ENCODE results near the gene TMEM123. TPM values are rescaled to one million over a fixed set of nuclear protein-coding genes. Genes with fewer than 3 reads are reported as not detected.

TMEM123 gene
- total and polyA plus RNA-seq, 2 of the 13 experiments (the other 11 are each of a cell fraction or from before 2014, with no cell fraction given): 365 to 2,761 TPM

DNA sequence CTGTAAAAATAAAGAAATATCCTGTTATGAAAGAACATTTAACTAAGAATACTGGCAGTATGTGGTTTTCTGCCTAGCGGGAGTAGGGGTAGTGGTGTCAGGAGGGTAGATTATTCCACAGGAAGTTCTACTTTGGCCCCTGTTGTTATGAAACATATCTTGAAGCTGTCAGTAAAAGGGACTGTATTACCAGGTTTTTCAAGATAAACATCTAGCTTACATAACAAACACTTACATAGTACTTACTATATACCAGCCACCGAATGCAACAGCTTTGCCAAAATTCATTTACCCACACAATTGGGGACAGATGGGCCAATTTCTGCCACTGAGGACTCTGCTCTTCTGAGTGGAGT, 3.7 kb downstream of the TMEM123 start (continued):
- TF ChIP-seq NFATC3 (CRISPR knock-in tag; IDR thresholded peaks at IDR 0.05) (no peak), SP2 (CRISPR knock-in tag; IDR thresholded peaks at IDR 0.05) (no peak), SAP130 (CRISPR knock-in tag; IDR thresholded peaks at IDR 0.05; ENCODE audit: low read depth) (peak; percentile 69; the same call in 1 of the 2 replicates), NFIB (CRISPR knock-in tag; IDR thresholded peaks at IDR 0.05; ENCODE audit: borderline replicate concordance) (no peak), RARG (CRISPR knock-in tag; IDR thresholded peaks at IDR 0.05; ENCODE audit: low read depth) (no peak), ATM (IDR thresholded peaks at IDR 0.05; ENCODE audit: borderline replicate concordance) (no peak), FOXO4 (CRISPR knock-in tag; conservative IDR thresholded peaks at IDR 0.05) (no peak), ZFY (CRISPR knock-in tag; IDR thresholded peaks at IDR 0.05) (no peak), ZNF83 (CRISPR knock-in tag; IDR thresholded peaks at IDR 0.05; ENCODE audit: borderline replicate concordance) (no peak), ZNF816 (CRISPR knock-in tag; IDR thresholded peaks at IDR 0.05; ENCODE audit: borderline replicate concordance) (no peak), ZNF619 (CRISPR knock-in tag; IDR thresholded peaks at IDR 0.05) (no peak), CBFB (CRISPR knock-in tag; IDR thresholded peaks at IDR 0.05) (no peak), PPARG (CRISPR knock-in tag; conservative IDR thresholded peaks at IDR 0.05) (no peak), CREB1 (IDR thresholded peaks at IDR 0.05) (no peak), CREB1 (CRISPR knock-in tag; IDR thresholded peaks at IDR 0.05) (no peak)
- TF ChIP-seq, protein P1, sequence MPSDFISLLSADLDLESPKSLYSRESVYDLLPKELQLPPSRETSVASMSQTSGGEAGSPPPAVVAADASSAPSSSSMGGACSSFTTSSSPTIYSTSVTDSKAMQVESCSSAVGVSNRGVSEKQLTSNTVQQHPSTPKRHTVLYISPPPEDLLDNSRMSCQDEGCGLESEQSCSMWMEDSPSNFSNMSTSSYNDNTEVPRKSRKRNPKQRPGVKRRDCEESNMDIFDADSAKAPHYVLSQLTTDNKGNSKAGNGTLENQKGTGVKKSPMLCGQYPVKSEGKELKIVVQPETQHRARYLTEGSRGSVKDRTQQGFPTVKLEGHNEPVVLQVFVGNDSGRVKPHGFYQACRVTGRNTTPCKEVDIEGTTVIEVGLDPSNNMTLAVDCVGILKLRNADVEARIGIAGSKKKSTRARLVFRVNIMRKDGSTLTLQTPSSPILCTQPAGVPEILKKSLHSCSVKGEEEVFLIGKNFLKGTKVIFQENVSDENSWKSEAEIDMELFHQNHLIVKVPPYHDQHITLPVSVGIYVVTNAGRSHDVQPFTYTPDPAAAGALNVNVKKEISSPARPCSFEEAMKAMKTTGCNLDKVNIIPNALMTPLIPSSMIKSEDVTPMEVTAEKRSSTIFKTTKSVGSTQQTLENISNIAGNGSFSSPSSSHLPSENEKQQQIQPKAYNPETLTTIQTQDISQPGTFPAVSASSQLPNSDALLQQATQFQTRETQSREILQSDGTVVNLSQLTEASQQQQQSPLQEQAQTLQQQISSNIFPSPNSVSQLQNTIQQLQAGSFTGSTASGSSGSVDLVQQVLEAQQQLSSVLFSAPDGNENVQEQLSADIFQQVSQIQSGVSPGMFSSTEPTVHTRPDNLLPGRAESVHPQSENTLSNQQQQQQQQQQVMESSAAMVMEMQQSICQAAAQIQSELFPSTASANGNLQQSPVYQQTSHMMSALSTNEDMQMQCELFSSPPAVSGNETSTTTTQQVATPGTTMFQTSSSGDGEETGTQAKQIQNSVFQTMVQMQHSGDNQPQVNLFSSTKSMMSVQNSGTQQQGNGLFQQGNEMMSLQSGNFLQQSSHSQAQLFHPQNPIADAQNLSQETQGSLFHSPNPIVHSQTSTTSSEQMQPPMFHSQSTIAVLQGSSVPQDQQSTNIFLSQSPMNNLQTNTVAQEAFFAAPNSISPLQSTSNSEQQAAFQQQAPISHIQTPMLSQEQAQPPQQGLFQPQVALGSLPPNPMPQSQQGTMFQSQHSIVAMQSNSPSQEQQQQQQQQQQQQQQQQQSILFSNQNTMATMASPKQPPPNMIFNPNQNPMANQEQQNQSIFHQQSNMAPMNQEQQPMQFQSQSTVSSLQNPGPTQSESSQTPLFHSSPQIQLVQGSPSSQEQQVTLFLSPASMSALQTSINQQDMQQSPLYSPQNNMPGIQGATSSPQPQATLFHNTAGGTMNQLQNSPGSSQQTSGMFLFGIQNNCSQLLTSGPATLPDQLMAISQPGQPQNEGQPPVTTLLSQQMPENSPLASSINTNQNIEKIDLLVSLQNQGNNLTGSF (CRISPR knock-in tag; IDR thresholded peaks at IDR 0.05): no peak
- TF ChIP-seq, protein P2, sequence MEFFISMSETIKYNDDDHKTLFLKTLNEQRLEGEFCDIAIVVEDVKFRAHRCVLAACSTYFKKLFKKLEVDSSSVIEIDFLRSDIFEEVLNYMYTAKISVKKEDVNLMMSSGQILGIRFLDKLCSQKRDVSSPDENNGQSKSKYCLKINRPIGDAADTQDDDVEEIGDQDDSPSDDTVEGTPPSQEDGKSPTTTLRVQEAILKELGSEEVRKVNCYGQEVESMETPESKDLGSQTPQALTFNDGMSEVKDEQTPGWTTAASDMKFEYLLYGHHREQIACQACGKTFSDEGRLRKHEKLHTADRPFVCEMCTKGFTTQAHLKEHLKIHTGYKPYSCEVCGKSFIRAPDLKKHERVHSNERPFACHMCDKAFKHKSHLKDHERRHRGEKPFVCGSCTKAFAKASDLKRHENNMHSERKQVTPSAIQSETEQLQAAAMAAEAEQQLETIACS (CRISPR knock-in tag; IDR thresholded peaks at IDR 0.05): no peak
- TF ChIP-seq, protein P3, sequence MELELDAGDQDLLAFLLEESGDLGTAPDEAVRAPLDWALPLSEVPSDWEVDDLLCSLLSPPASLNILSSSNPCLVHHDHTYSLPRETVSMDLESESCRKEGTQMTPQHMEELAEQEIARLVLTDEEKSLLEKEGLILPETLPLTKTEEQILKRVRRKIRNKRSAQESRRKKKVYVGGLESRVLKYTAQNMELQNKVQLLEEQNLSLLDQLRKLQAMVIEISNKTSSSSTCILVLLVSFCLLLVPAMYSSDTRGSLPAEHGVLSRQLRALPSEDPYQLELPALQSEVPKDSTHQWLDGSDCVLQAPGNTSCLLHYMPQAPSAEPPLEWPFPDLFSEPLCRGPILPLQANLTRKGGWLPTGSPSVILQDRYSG (CRISPR knock-in tag; IDR thresholded peaks at IDR 0.05): no peak
- TF ChIP-seq, protein P4, sequence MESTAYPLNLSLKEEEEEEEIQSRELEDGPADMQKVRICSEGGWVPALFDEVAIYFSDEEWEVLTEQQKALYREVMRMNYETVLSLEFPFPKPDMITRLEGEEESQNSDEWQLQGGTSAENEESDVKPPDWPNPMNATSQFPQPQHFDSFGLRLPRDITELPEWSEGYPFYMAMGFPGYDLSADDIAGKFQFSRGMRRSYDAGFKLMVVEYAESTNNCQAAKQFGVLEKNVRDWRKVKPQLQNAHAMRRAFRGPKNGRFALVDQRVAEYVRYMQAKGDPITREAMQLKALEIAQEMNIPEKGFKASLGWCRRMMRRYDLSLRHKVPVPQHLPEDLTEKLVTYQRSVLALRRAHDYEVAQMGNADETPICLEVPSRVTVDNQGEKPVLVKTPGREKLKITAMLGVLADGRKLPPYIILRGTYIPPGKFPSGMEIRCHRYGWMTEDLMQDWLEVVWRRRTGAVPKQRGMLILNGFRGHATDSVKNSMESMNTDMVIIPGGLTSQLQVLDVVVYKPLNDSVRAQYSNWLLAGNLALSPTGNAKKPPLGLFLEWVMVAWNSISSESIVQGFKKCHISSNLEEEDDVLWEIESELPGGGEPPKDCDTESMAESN (CRISPR knock-in tag; conservative IDR thresholded peaks at IDR 0.05): no peak
- TF ChIP-seq, protein P5, sequence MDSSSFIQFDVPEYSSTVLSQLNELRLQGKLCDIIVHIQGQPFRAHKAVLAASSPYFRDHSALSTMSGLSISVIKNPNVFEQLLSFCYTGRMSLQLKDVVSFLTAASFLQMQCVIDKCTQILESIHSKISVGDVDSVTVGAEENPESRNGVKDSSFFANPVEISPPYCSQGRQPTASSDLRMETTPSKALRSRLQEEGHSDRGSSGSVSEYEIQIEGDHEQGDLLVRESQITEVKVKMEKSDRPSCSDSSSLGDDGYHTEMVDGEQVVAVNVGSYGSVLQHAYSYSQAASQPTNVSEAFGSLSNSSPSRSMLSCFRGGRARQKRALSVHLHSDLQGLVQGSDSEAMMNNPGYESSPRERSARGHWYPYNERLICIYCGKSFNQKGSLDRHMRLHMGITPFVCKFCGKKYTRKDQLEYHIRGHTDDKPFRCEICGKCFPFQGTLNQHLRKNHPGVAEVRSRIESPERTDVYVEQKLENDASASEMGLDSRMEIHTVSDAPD (CRISPR knock-in tag; IDR thresholded peaks at IDR 0.05): no peak

Data from HepG2 (cell line).